Urinary bladder (tissue), 4 donors: ENCODE measurements around the gene PANK2. TPM values are rescaled to one million over a fixed set of nuclear protein-coding genes. Genes with fewer than 3 reads are reported as not detected.

Source experiments
- DNase-seq: peaks from one replicate; pipeline ENCODE4 v3.0.0-alpha.2; 2015; ENCODE audit errors: extremely low spot score
- H3K27ac ChIP-seq: one replicate; pipeline ENCODE4 v1.5.1; 2013; ENCODE audit warnings: low read depth, mild to moderate bottlenecking, moderate library complexity
- H3K36me3 ChIP-seq: one replicate; pipeline ENCODE4 v1.6.1; 2013; ENCODE audit warnings: mild to moderate bottlenecking, moderate library complexity; ENCODE audit not compliant: insufficient read depth
- H3K4me1 ChIP-seq: one replicate; pipeline ENCODE4 v1.6.1; 2013; ENCODE audit warnings: mild to moderate bottlenecking, moderate library complexity; ENCODE audit not compliant: insufficient read depth
- H3K4me3 ChIP-seq: one replicate; pipeline ENCODE4 v1.5.1; 2013; ENCODE audit warnings: low read depth, low read length
- WGBS: extraction: QIAGEN DNeasy Blood & Tissue Kit; methylation state at CpG from one replicate; pipeline ENCODE4 v1.1.7; 2013; 5-methylcytosine and 5-hydroxymethylcytosine counted together
- polyA plus RNA-seq: library from polyadenylated mRNA; stranded (reverse); fragments of 200-250 nt; gene quantifications from one replicate; pipeline ENCODE4 v1.2.3, GENCODE V29; 2013
- total RNA-seq: library from RNA; depleted of rRNA; stranded (reverse); fragments of >200 nt; gene quantifications from one replicate; pipeline ENCODE4 v1.2.3, GENCODE V29; 2014
- donor health status: healthy with polysubstance abuse.
- donor health status: healthy.

The PANK2 gene
- total and polyA plus RNA-seq, 2 donors, result 22.1 to 53.4 TPM

GRCh38 chr20:3919352-3919751, 30.2 kb downstream of the PANK2 start:
- WGBS, result 95% methylated on average over 1 of the region's 1 CpG
- Histone ChIP-seq H3K27ac (no peak overlapping the region), H3K4me3 (no peak overlapping the region), H3K4me1 (no peaks in the 10 kb centered on the region), H3K36me3 (peaks cover 2% of the 10 kb centered on the region)
- DNase-seq, result no peak

- WGBS, result 84% methylated on average over 13 of the region's 13 CpGs
- Histone ChIP-seq H3K4me1 (no peaks in the 10 kb centered on the region), H3K4me3 (no peak overlapping the region), H3K27ac (no peak overlapping the region), H3K36me3 (peaks cover 2% of the 10 kb centered on the region)
- DNase-seq, result no peak
Measured at GRCh38 chr20:3922223-3922982, 33.2 kb downstream of the PANK2 start.

- H3K27ac ChIP-seq, result no peak overlapping the region
- H3K4me3 ChIP-seq, result no peak overlapping the region
- WGBS, result 94% methylated on average over 4 of the region's 4 CpGs
- H3K4me1 ChIP-seq, result no peaks in the 10 kb centered on the region
- peaks cover 2% of the 10 kb centered on the region for H3K36me3 ChIP-seq
- no peak for DNase-seq
Measured at GRCh38 chr20:3922983-3923339, 33.8 kb downstream of the PANK2 start.

- Histone ChIP-seq H3K4me3 (no peak overlapping the region), H3K27ac (no peak overlapping the region), H3K4me1 (no peaks in the 10 kb centered on the region), H3K36me3 (no peaks in the 10 kb centered on the region)
- WGBS, result 77% methylated on average over 2 of the region's 2 CpGs
- no peak for DNase-seq
Measured at GRCh38 chr20:3923818-3924217, 34.6 kb downstream of the PANK2 start.

GRCh38 chr20:3924304-3925112, 35.3 kb downstream of the PANK2 start:
- 69% methylated on average over 13 of the region's 13 CpGs for WGBS
- Histone ChIP-seq H3K27ac (no peak overlapping the region), H3K36me3 (no peaks in the 10 kb centered on the region), H3K4me3 (no peak overlapping the region), H3K4me1 (no peaks in the 10 kb centered on the region)
- DNase-seq, result no peak

- no peak overlapping the region for H3K27ac ChIP-seq
- DNase-seq, result no peak
- no peak overlapping the region for H3K4me3 ChIP-seq
- H3K36me3 ChIP-seq, result no peaks in the 10 kb centered on the region
- no peaks in the 10 kb centered on the region for H3K4me1 ChIP-seq
- 94% methylated on average over 11 of the region's 11 CpGs for WGBS
Measured at GRCh38 chr20:3925113-3925695, 36.0 kb downstream of the PANK2 start.

GRCh38 chr20:3925899-3926638, 36.9 kb downstream of the PANK2 start:
- H3K4me3 ChIP-seq, result no peak overlapping the region
- 67% methylated on average over 9 of the region's 9 CpGs for WGBS
- no peak for DNase-seq
- no peak overlapping the region for H3K27ac ChIP-seq
- H3K36me3 ChIP-seq, result no peaks in the 10 kb centered on the region
- H3K4me1 ChIP-seq, result no peaks in the 10 kb centered on the region

GRCh38 chr20:3927486-3928291, 38.5 kb downstream of the PANK2 start:
- Histone ChIP-seq H3K4me1 (no peaks in the 10 kb centered on the region), H3K36me3 (no peaks in the 10 kb centered on the region), H3K4me3 (no peak overlapping the region), H3K27ac (no peak overlapping the region)
- DNase-seq, result no peak
- 46% methylated on average over 10 of the region's 10 CpGs for WGBS

- no peak overlapping the region for H3K27ac ChIP-seq
- H3K4me1 ChIP-seq, result peaks cover 2% of the 10 kb centered on the region
- no peak for DNase-seq
- no peaks in the 10 kb centered on the region for H3K36me3 ChIP-seq
- 91% methylated on average over 2 of the region's 2 CpGs for WGBS
- no peak overlapping the region for H3K4me3 ChIP-seq
Measured at GRCh38 chr20:3929713-3930060, 40.5 kb downstream of the PANK2 start.

GRCh38 chr20:3930265-3931206, 41.3 kb downstream of the PANK2 start:
- 78% methylated on average over 6 of the region's 6 CpGs for WGBS
- Histone ChIP-seq H3K4me1 (peaks cover 2% of the 10 kb centered on the region), H3K27ac (no peak overlapping the region), H3K36me3 (no peaks in the 10 kb centered on the region), H3K4me3 (no peak overlapping the region)
- no peak for DNase-seq

- no peak for DNase-seq
- H3K4me3 ChIP-seq, result no peak overlapping the region
- H3K27ac ChIP-seq, result no peak overlapping the region
- H3K36me3 ChIP-seq, result no peaks in the 10 kb centered on the region
- 51% methylated on average over 3 of the region's 3 CpGs for WGBS
- peaks cover 2% of the 10 kb centered on the region for H3K4me1 ChIP-seq
Measured at GRCh38 chr20:3931664-3932063, 42.5 kb downstream of the PANK2 start.

GRCh38 chr20:3932277-3932676, 43.1 kb downstream of the PANK2 start:
- Histone ChIP-seq H3K4me1 (peaks cover 2% of the 10 kb centered on the region), H3K4me3 (peak overlapping the region; percentile 43), H3K36me3 (no peaks in the 10 kb centered on the region), H3K27ac (peak overlapping the region; percentile 68)
- WGBS, result 31% methylated on average over 4 of the region's 4 CpGs
- DNase-seq, result no peak
